PC-3 (cell line): Measurements from ENCODE around the gene UBE2R2. TPM values are rescaled to one million over a fixed set of nuclear protein-coding genes. Genes with fewer than 3 reads are reported as not detected.
A peak's percentile ranks its signal among the peaks of the same experiment; 100 is the strongest.
"Not testable (repeated sequence)": the region's sequence is repeated elsewhere in the genome, so short reads cannot be mapped to it uniquely, and the experiment has no call there.

Source experiments
- ATAC-seq: fragments of 200-7000 bp; cut with Tn5 transposase; 2 replicates; pipeline ENCODE4 v1.9.1; 2020; ENCODE audit warnings: mild to moderate bottlenecking, moderate library complexity
- BruUV-seq: library from RNA; stranded (reverse); fragments of 400-500 nt; replicated peaks from 2 replicates; lab custom pipeline; 2021; lab: Mats Ljungman, UMichigan
- CTCF ChIA-PET: fragments of 300-600 bp; sonication (Branson Sonifier 250); formaldehyde crosslinking; loops from one replicate; lab custom pipeline; 2022; ENCODE audit warnings: antibody characterized with exemption; lab: Charles Lee
- POLR2A ChIA-PET: fragments of 300-600 bp; sonication (Branson Sonifier 250); formaldehyde crosslinking; loops from one replicate; lab custom pipeline; 2022; ENCODE audit warnings: antibody characterized with exemption; ENCODE audit not compliant: unreplicated experiment; lab: Charles Lee
- DNase-seq: peaks from one replicate; pipeline ENCODE4 v3.0.0-alpha.2; 2015
- H2AFZ ChIP-seq: fragments of 300-600 bp; sonication (generic); 2 replicates; pipeline ENCODE4 v1.6.0; 2016; ENCODE audit warnings: antibody characterized with exemption, low read length
- H3F3A ChIP-seq: fragments of 300-600 bp; sonication (generic); one replicate; pipeline ENCODE4 v1.6.0; 2017; ENCODE audit warnings: antibody characterized with exemption, low read length, control low read depth, mild to moderate bottlenecking; ENCODE audit not compliant: unreplicated experiment
- H3K27ac ChIP-seq: fragments of 300-600 bp; sonication (generic); 2 replicates; pipeline ENCODE4 v1.5.1; 2016; ENCODE audit warnings: mild to moderate bottlenecking, low read length
- H3K27me3 ChIP-seq: fragments of 300-600 bp; sonication (generic); 2 replicates; pipeline ENCODE4 v1.6.1; 2016; ENCODE audit warnings: low read length, mixed read lengths
- H3K36me3 ChIP-seq: fragments of 300-600 bp; sonication (generic); 2 replicates; pipeline ENCODE4 v1.6.1; 2016; ENCODE audit warnings: low read depth, mixed run types, low read length, mixed read lengths
- H3K4me1 ChIP-seq: fragments of 300-600 bp; sonication (generic); 2 replicates; pipeline ENCODE4 v1.5.1; 2016; ENCODE audit warnings: low read length; ENCODE audit not compliant: insufficient read depth
- H3K4me2 ChIP-seq: fragments of 300-600 bp; sonication (generic); 2 replicates; pipeline ENCODE4 v1.6.0; 2016; ENCODE audit warnings: low read length
- H3K4me3 ChIP-seq: fragments of 300-600 bp; sonication (generic); 2 replicates; pipeline ENCODE4 v1.5.1; 2016; ENCODE audit warnings: mild to moderate bottlenecking, low read length, mixed read lengths
- H3K79me2 ChIP-seq: fragments of 300-600 bp; sonication (generic); 2 replicates; pipeline ENCODE4 v1.6.1; 2017; ENCODE audit warnings: low read length, mixed read lengths
- H3K9ac ChIP-seq: fragments of 300-600 bp; sonication (generic); 2 replicates; pipeline ENCODE4 v1.6.0; 2016; ENCODE audit warnings: mild to moderate bottlenecking, low read length
- H3K9me2 ChIP-seq: fragments of 300-600 bp; sonication (generic); replicated peaks from 2 replicates; pipeline ENCODE4 v1.6.1; 2016; ENCODE audit warnings: mixed run types, low read length, mixed read lengths
- H3K9me3 ChIP-seq: fragments of 300-600 bp; sonication (generic); 2 replicates; pipeline ENCODE4 v1.6.1; 2016; ENCODE audit warnings: low read length, mixed read lengths
- H4K20me1 ChIP-seq: fragments of 300-600 bp; sonication (generic); 2 replicates; pipeline ENCODE4 v1.6.1; 2016; ENCODE audit warnings: low read length, mixed read lengths
- EZH2 ChIP-seq: fragments of 300-600 bp; sonication (generic); IDR thresholded peaks from one replicate; pipeline ENCODE4 v1.6.1; 2017; ENCODE audit warnings: antibody characterized with exemption, mild to moderate bottlenecking, low read length; ENCODE audit not compliant: unreplicated experiment
- EZH2phosphoT487 ChIP-seq: fragments of 300-600 bp; sonication (generic); IDR thresholded peaks from 2 replicates; pipeline ENCODE4 v1.6.1; 2018; ENCODE audit warnings: mild to moderate bottlenecking, antibody characterized with exemption, low read length, borderline replicate concordance
- intact Hi-C: fragments of 100-400 bp; cut with micrococcal nuclease; formaldehyde crosslinking; loops from 2 replicates; pipeline ENCODE4 v1.9.0; 2023
- total RNA-seq: library from RNA; depleted of rRNA; stranded (reverse); fragments of >200 nt; gene quantifications from 2 replicates; pipeline ENCODE4 v1.2.3, GENCODE V29; 2014
- TF ChIP-seq, protein P1 (sequence below): fragments of 300-600 bp; sonication (generic); conservative IDR thresholded peaks from 2 replicates; pipeline ENCODE4 v1.5.1; 2017; ENCODE audit warnings: antibody characterized with exemption, low read depth, mild to moderate bottlenecking, low read length

Gene UBE2R2
- total RNA-seq, 1 experiment from 2014 or later = 18.4 TPM

DNA sequence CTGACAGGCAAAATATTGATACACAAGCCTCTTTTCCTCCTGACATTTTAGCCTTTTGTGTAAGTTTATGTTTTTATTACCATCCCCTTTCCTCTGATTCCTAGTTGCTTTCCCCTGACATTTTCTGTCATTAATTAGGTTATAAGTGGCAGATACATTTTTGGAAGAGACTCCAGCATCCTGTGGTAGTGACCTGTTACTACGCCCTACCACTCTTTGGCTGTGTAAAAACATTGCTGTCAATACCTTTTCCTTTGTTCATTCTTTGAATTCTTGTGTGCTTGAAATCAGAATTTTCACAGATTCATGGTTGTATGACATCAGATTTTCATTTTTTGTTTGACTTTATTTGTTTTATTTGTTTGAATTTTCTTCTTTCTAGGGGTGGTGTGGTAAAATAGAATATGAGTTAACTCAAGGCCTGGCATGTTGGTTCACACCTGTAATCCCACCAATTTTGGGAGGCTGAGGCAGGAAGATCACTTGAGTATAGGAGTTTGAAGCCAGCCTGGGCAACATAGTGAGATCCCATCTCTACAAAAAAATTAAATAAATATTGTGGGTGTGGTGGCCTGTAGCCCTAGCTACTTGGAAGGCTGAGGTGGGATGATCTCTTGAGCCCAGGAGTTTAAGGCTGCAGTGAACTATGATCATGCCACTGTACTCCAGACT, 43.4 kb downstream of the UBE2R2 start:
- peaks cover 8% of the 10 kb centered on the region; the same call in 1 of the 2 replicates for H4K20me1 ChIP-seq

DNA sequence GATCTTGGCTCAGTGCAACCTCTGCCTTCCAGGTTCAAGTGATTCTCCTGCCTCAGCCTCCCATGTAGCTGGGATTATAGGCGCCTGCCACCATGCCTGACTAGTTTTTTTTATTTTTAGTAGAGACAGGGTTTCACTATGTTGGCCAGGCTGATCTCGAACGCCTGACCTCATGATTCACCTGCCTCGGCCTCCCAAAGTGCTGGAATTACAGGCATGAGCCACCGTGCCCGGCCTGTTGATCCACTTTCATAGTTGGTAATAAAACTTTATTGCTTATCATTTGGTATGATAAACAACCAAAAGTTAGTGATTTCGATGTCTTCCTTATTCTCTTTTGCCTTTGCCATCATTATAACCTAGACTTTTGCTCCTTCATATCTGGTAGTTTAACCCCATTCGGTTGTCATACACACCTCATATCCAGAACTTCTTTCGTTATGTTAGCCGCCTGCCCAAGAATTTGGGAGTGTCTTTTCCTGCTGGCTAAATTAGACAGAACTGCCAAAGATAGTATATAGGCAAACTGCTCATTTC, 45.0 kb downstream of the UBE2R2 start:
- no TSS peak for BruUV-seq
- no peak for DNase-seq
- ATAC-seq = no peak
- no peaks in the 10 kb centered on the region for H3F3A ChIP-seq
- H3K4me3 ChIP-seq = no peak overlapping the region
- CTCF ChIA-PET = no interaction called here
- peaks cover 3% of the 10 kb centered on the region; the same call in 1 of the 2 replicates for H3K36me3 ChIP-seq
- no peak overlapping the region for H3K27ac ChIP-seq
- peaks cover 12% of the 10 kb centered on the region; the same call in 1 of the 2 replicates for H4K20me1 ChIP-seq
- no peak overlapping the region for H3K9ac ChIP-seq
- H3K27me3 ChIP-seq = no peaks in the 10 kb centered on the region
- H2AFZ ChIP-seq = no peak overlapping the region
- no peaks in the 10 kb centered on the region for H3K4me1 ChIP-seq
- TF ChIP-seq EZH2 (no peak), EZH2phosphoT487 (no peak)
- TF ChIP-seq, protein P1, sequence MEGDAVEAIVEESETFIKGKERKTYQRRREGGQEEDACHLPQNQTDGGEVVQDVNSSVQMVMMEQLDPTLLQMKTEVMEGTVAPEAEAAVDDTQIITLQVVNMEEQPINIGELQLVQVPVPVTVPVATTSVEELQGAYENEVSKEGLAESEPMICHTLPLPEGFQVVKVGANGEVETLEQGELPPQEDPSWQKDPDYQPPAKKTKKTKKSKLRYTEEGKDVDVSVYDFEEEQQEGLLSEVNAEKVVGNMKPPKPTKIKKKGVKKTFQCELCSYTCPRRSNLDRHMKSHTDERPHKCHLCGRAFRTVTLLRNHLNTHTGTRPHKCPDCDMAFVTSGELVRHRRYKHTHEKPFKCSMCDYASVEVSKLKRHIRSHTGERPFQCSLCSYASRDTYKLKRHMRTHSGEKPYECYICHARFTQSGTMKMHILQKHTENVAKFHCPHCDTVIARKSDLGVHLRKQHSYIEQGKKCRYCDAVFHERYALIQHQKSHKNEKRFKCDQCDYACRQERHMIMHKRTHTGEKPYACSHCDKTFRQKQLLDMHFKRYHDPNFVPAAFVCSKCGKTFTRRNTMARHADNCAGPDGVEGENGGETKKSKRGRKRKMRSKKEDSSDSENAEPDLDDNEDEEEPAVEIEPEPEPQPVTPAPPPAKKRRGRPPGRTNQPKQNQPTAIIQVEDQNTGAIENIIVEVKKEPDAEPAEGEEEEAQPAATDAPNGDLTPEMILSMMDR = no peak
- H3K79me2 ChIP-seq = peaks cover 96% of the 10 kb centered on the region
- H3K9me3 ChIP-seq = no peaks in the 10 kb centered on the region
- no peaks in the 10 kb centered on the region for H3K9me2 ChIP-seq
- intact Hi-C loops = no loop called here
- POLR2A ChIA-PET = no interaction called here
- no peak overlapping the region for H3K4me2 ChIP-seq

More for the DNA sequence above, 43.4 kb downstream of the UBE2R2 start:
- no peak overlapping the region for H3K4me2 ChIP-seq
- no peak overlapping the region for H3K27ac ChIP-seq
- H2AFZ ChIP-seq = no peak overlapping the region
- H3F3A ChIP-seq = no peaks in the 10 kb centered on the region
- no peaks in the 10 kb centered on the region for H3K4me1 ChIP-seq
- intact Hi-C loops = no loop called here
- no peaks in the 10 kb centered on the region for H3K27me3 ChIP-seq
- H3K9ac ChIP-seq = no peak overlapping the region
- H3K36me3 ChIP-seq = peaks cover 3% of the 10 kb centered on the region; the same call in 1 of the 2 replicates
- H3K9me2 ChIP-seq = no peaks in the 10 kb centered on the region
- ATAC-seq (peak; percentile 35; the same call in 1 of the 2 replicates), DNase-seq (no peak)
- ChIA-PET CTCF (no interaction called here), POLR2A (no interaction called here)
- no peaks in the 10 kb centered on the region for H3K9me3 ChIP-seq
- peaks cover 96% of the 10 kb centered on the region for H3K79me2 ChIP-seq
- H3K4me3 ChIP-seq = no peak overlapping the region
- TF ChIP-seq EZH2 = no peak
- TF ChIP-seq, protein P1 = peak; percentile 20; the same call in 1 of the 2 replicates
- BruUV-seq = no TSS peak

DNA sequence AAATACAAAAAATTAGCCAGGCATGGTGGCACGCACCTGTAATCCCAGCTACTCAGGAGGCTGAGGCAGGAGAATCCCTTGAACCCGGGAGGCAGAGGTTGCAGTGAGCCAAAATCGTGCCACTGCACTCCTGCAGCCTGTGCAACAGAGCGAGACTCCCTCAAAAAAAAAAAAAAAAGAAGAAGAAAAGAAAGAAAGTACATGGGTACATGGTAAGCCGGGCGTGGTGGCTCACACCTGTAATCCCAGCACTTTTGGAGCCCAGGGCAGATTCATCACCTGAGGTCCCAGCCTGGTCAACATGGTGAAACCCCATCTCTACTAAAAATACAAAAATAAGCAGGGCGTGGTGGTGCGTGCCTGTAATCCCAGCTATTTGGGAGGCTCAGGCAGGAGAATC, 46.1 kb downstream of the UBE2R2 start:
- CTCF ChIA-PET, BruUV-seq, H2AFZ ChIP-seq, H3K4me3 ChIP-seq, H3K9ac ChIP-seq, ATAC-seq, H3K36me3 ChIP-seq, H3K4me1 ChIP-seq, POLR2A ChIA-PET, intact Hi-C loops, H3K27ac ChIP-seq, H3K9me3 ChIP-seq, H3K27me3 ChIP-seq, DNase-seq, H3K4me2 ChIP-seq, H3K9me2 ChIP-seq, H3F3A ChIP-seq: not testable (repeated sequence)
- Histone ChIP-seq H4K20me1 (peaks cover 20% of the 10 kb centered on the region), H3K79me2 (peaks cover 96% of the 10 kb centered on the region)
